HL-60 (cell line): ENCODE data around the gene MCM7.
A peak's percentile ranks its signal among the peaks of the same experiment; 100 is the strongest.

Source experiments
- DNase-seq, 2 experiments: peaks; one replicate each; pipeline ENCODE4 v3.0.0-alpha.2; 2010 to 2020; ENCODE audit warnings: low read depth in 1 of 2, low spot score in 1 of 2
- H3K27ac ChIP-seq: fragments of 250-450 bp; sonication (Bioruptor Pico); replicated peaks from 2 replicates; pipeline ENCODE4 v1.5.1; 2020; ENCODE audit warnings: mild to moderate bottlenecking, moderate library complexity
- H3K27me3 ChIP-seq: fragments of 250-450 bp; sonication (Bioruptor Pico); 2 replicates; pipeline ENCODE4 v1.5.1; 2021; ENCODE audit warnings: mild to moderate bottlenecking, moderate library complexity; ENCODE audit not compliant: insufficient read depth, poor library complexity, severe bottlenecking
- H3K4me3 ChIP-seq: replicated peaks from 2 replicates; pipeline ENCODE4 v1.5.1; 2011; ENCODE audit warnings: mild to moderate bottlenecking, control low read depth, low read length; ENCODE audit not compliant: insufficient read depth
- GABPA ChIP-seq: IDR thresholded peaks from 2 replicates; pipeline ENCODE4 v1.6.1; 2012; ENCODE audit warnings: low read depth
- POLR2AphosphoS5 ChIP-seq: IDR thresholded peaks from 2 replicates; pipeline ENCODE4 v1.6.1; 2012; ENCODE audit warnings: low read depth
- SPI1 ChIP-seq: IDR thresholded peaks from 2 replicates; pipeline ENCODE4 v1.6.1; 2012; ENCODE audit warnings: low read depth, mild to moderate bottlenecking, borderline replicate concordance
- microRNA-seq: library from miRNA; unstranded; fragments of <30 nt; microRNA quantifications from one replicate; pipeline ENCODE4, GENCODE V29; 2018
- TF ChIP-seq, protein P1 (sequence below): IDR thresholded peaks from 2 replicates; pipeline ENCODE4 v1.6.1; 2012; ENCODE audit warnings: low read depth; ENCODE audit not compliant: insufficient replicate concordance
- TF ChIP-seq, protein P2 (sequence below): IDR thresholded peaks from one replicate; pipeline ENCODE4 v1.5.1; 2011; ENCODE audit warnings: low read length, control low read depth, inconsistent platforms; ENCODE audit not compliant: insufficient read depth

The MCM7 gene

DNA sequence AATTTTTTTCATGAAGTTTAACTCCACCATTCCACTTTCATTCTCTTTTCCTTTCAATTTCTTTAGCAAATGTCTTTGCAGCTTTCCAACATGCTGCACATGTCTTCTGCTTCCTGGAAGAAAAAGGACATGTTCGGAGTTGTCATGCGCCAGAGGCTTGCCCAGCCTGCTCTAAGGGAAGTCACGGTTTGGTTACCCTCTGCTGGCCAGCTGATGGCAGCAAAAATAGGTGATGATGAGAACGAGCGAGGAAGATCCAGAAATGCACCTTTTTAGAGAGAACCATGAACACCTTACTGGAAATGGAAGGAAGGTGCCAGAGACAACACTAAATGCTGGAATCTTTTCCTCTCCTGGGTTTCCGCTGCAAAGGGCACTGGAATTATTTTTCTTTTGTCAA lies 56.5 kb downstream of the MCM7 start:
- peak; percentile 47 to 77 for DNase-seq
- TF ChIP-seq GABPA (no peak), SPI1 (peak; percentile 20; the same call in 1 of the 2 replicates), POLR2AphosphoS5 (no peak)
- TF ChIP-seq, protein P1, sequence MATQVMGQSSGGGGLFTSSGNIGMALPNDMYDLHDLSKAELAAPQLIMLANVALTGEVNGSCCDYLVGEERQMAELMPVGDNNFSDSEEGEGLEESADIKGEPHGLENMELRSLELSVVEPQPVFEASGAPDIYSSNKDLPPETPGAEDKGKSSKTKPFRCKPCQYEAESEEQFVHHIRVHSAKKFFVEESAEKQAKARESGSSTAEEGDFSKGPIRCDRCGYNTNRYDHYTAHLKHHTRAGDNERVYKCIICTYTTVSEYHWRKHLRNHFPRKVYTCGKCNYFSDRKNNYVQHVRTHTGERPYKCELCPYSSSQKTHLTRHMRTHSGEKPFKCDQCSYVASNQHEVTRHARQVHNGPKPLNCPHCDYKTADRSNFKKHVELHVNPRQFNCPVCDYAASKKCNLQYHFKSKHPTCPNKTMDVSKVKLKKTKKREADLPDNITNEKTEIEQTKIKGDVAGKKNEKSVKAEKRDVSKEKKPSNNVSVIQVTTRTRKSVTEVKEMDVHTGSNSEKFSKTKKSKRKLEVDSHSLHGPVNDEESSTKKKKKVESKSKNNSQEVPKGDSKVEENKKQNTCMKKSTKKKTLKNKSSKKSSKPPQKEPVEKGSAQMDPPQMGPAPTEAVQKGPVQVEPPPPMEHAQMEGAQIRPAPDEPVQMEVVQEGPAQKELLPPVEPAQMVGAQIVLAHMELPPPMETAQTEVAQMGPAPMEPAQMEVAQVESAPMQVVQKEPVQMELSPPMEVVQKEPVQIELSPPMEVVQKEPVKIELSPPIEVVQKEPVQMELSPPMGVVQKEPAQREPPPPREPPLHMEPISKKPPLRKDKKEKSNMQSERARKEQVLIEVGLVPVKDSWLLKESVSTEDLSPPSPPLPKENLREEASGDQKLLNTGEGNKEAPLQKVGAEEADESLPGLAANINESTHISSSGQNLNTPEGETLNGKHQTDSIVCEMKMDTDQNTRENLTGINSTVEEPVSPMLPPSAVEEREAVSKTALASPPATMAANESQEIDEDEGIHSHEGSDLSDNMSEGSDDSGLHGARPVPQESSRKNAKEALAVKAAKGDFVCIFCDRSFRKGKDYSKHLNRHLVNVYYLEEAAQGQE, result no peak
- TF ChIP-seq, protein P2, sequence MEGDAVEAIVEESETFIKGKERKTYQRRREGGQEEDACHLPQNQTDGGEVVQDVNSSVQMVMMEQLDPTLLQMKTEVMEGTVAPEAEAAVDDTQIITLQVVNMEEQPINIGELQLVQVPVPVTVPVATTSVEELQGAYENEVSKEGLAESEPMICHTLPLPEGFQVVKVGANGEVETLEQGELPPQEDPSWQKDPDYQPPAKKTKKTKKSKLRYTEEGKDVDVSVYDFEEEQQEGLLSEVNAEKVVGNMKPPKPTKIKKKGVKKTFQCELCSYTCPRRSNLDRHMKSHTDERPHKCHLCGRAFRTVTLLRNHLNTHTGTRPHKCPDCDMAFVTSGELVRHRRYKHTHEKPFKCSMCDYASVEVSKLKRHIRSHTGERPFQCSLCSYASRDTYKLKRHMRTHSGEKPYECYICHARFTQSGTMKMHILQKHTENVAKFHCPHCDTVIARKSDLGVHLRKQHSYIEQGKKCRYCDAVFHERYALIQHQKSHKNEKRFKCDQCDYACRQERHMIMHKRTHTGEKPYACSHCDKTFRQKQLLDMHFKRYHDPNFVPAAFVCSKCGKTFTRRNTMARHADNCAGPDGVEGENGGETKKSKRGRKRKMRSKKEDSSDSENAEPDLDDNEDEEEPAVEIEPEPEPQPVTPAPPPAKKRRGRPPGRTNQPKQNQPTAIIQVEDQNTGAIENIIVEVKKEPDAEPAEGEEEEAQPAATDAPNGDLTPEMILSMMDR, result no peak
- H3K27ac ChIP-seq, result no peak overlapping the region

More for the DNA sequence above, 56.5 kb downstream of the MCM7 start:
- Histone ChIP-seq H3K27me3 (no peaks in the 10 kb centered on the region), H3K4me3 (no peak overlapping the region)

Small RNA genes lying within 50 kb of the gene (microRNA-seq; reads per million reads assigned to microRNA genes)
- gene MIR106B (15,699 reads per million, percentile 99 among the genes with 10 or more reads in this experiment), gene MIR25 (5,207 reads per million, percentile 96 among the genes with 10 or more reads in this experiment), gene MIR93 (15,651 reads per million, percentile 99 among the genes with 10 or more reads in this experiment)
